DMS53 treated with DMSO at 0.1 percent for 48 hours (cell line): ENCODE measurements around the gene MGST3.
"Not testable (repeated sequence)": the region's sequence is repeated elsewhere in the genome, so short reads cannot be mapped to it uniquely, and the experiment has no call there.

Source experiments
- DNase-seq: peaks from one replicate; lab custom pipeline; 2025; ENCODE audit not compliant: unreplicated experiment; lab: John Stamatoyannopoulos, UW

Gene MGST3

GRCh38 chr1:165648919-165649572, 18.0 kb downstream of the MGST3 start:
- DNase-seq: no peak

GRCh38 chr1:165650981-165651625, 20.1 kb downstream of the MGST3 start:
- no peak for DNase-seq

GRCh38 chr1:165658766-165659580, 27.9 kb downstream of the MGST3 start:
- DNase-seq: not testable (repeated sequence)

GRCh38 chr1:165659581-165659895, 28.5 kb downstream of the MGST3 start:
- DNase-seq: no peak

- DNase-seq: no peak
These were observed 30.7 kb downstream of the MGST3 start for GRCh38 chr1:165661703-165662102.

GRCh38 chr1:165662186-165662585, 31.2 kb downstream of the MGST3 start:
- no peak for DNase-seq

GRCh38 chr1:165666152-165666825, 35.3 kb downstream of the MGST3 start:
- DNase-seq: no peak

GRCh38 chr1:165668184-165668583, 37.1 kb downstream of the MGST3 start:
- DNase-seq: no peak

- no peak for DNase-seq
These were observed 40.5 kb downstream of the MGST3 start for GRCh38 chr1:165671526-165671925.

- no peak for DNase-seq
These were observed 43.6 kb downstream of the MGST3 start for GRCh38 chr1:165674599-165674998.

GRCh38 chr1:165675794-165676193, 44.8 kb downstream of the MGST3 start:
- no peak for DNase-seq

- DNase-seq: no peak
These were observed 47.5 kb downstream of the MGST3 start for GRCh38 chr1:165678509-165678908.

- DNase-seq: no peak
These were observed 48.4 kb downstream of the MGST3 start for GRCh38 chr1:165679282-165680036.

GRCh38 chr1:165680303-165680702, 49.3 kb downstream of the MGST3 start:
- no peak for DNase-seq

GRCh38 chr1:165680773-165681172, 49.7 kb downstream of the MGST3 start:
- DNase-seq: not testable (repeated sequence)

GRCh38 chr1:165683848-165684485, 52.9 kb downstream of the MGST3 start:
- no peak for DNase-seq

GRCh38 chr1:165686121-165686970, 55.3 kb downstream of the MGST3 start:
- DNase-seq: no peak

GRCh38 chr1:165686971-165687433, 56.0 kb downstream of the MGST3 start:
- DNase-seq: no peak

GRCh38 chr1:165688046-165688445, 57.0 kb downstream of the MGST3 start:
- DNase-seq: no peak
